BJ (cell line): ENCODE measurements around the gene PLSCR1. TPM values are rescaled to one million over a fixed set of nuclear protein-coding genes. Genes with fewer than 3 reads are reported as not detected.

Experiments
- CTCF ChIA-PET: fragments of 350-600 bp; formaldehyde crosslinking; extraction: SDS; loops from one replicate; lab custom pipeline; 2021; ENCODE audit warnings: antibody characterized with exemption, inconsistent platforms; lab: Yijun Ruan, JAX
- POLR2A ChIA-PET: fragments of 300-600 bp; sonication (Branson Sonifier 250); formaldehyde crosslinking; extraction: SDS; loops from one replicate; lab custom pipeline; 2021; ENCODE audit warnings: antibody characterized with exemption; lab: Charles Lee
- DNase-seq: peaks from one replicate; pipeline ENCODE4 v3.0.0-alpha.2; 2011; ENCODE audit warnings: low read depth
- H3K27me3 ChIP-seq: 2 replicates; pipeline ENCODE4 v1.6.0; 2011; ENCODE audit warnings: low read length; ENCODE audit not compliant: control insufficient read depth, insufficient read depth
- H3K36me3 ChIP-seq: 2 replicates; pipeline ENCODE4 v1.5.1; 2011; ENCODE audit warnings: low read length; ENCODE audit not compliant: control insufficient read depth, insufficient read depth
- H3K4me3 ChIP-seq: 2 replicates; pipeline ENCODE4 v1.5.1; 2011; ENCODE audit warnings: low read depth, mild to moderate bottlenecking, control low read depth, low read length
- polyA plus RNA-seq: library from polyadenylated mRNA; depleted of rRNA; stranded (reverse); fragments of >200 nt; gene quantifications from 2 replicates; pipeline ENCODE4 v1.2.3, GENCODE V29; 2011
- TF ChIP-seq, protein P1 (sequence below): IDR thresholded peaks from 2 replicates; pipeline ENCODE4 v1.5.1; 2011; ENCODE audit warnings: low read depth, mild to moderate bottlenecking, control low read depth, inconsistent platforms, low read length, moderate library complexity; ENCODE audit not compliant: insufficient read depth

The PLSCR1 gene
- polyA plus RNA-seq, 1 experiment, result 26.3 TPM

DNA sequence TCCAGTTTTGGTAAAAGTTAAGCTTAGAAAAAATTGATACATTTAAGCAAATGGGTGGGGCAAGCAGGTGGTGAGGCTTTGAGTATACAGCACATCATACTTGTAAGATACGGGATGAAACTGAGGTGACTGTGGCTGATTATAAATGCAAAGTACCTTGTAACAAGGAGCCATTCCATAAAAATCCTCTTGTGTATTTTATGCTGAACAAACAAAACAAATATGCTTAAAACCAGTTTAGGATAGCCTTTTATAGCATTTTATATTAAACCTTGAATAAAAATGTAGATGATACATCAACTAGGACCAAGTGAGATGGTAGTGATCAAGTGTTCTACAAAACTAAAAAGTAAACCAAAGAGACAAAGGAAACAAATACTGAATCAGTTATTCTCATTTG lies 3.4 kb downstream of the PLSCR1 start:
- ChIA-PET CTCF (interaction anchor here (1.0 kb wide), 1 partner anchor 22 kb away, joined by 4 read pairs; no protein-coding TSS in a partner anchor), POLR2A (no interaction called here)
- TF ChIP-seq, protein P1, sequence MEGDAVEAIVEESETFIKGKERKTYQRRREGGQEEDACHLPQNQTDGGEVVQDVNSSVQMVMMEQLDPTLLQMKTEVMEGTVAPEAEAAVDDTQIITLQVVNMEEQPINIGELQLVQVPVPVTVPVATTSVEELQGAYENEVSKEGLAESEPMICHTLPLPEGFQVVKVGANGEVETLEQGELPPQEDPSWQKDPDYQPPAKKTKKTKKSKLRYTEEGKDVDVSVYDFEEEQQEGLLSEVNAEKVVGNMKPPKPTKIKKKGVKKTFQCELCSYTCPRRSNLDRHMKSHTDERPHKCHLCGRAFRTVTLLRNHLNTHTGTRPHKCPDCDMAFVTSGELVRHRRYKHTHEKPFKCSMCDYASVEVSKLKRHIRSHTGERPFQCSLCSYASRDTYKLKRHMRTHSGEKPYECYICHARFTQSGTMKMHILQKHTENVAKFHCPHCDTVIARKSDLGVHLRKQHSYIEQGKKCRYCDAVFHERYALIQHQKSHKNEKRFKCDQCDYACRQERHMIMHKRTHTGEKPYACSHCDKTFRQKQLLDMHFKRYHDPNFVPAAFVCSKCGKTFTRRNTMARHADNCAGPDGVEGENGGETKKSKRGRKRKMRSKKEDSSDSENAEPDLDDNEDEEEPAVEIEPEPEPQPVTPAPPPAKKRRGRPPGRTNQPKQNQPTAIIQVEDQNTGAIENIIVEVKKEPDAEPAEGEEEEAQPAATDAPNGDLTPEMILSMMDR, result no peak
- H3K27me3 ChIP-seq, result no peaks in the 10 kb centered on the region
- H3K4me3 ChIP-seq, result no peak overlapping the region
- no peaks in the 10 kb centered on the region for H3K36me3 ChIP-seq
- no peak for DNase-seq

DNA sequence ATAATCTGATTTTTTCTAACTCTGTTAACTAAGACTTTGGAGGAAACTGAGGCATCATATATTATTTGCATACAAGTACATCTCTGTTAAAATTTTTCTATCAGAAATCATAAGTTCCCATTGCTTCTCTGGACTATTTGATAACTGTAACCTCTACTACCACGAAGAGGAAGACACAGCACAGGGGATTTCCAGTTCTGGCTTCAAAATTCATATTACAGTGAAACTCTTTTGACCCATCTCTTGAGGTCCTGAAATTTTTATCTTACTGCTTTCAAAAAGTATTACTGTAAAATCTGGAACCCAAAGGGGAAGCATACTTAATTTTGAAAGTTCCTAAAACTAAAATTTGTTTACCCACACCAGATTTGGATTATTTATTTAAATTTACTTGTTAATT lies 4.2 kb downstream of the PLSCR1 start:
- POLR2A ChIA-PET, result no interaction called here
- Histone ChIP-seq H3K4me3 (no peak overlapping the region), H3K36me3 (no peaks in the 10 kb centered on the region), H3K27me3 (no peaks in the 10 kb centered on the region)
- TF ChIP-seq, protein P1, result no peak
- DNase-seq, result no peak
- CTCF ChIA-PET, result no interaction called here

DNA sequence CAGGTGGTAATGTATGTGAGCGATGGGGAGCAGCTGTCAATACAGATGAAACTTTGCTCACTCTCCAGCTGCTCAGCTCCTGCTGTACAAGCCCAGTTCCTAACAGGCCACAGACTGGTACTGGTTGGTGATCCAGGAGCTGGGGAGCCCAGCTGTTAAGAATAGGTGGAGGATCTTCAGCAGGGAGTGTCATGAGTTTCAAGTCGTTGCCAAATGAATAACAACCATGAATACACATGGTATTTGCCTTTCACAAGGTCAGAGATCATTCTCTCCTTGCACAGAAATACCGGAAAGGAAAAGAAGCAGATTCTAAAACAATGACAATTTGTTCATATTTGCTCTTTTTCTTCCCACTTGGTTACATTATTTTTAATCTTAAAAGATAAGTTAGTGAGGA lies 5.1 kb downstream of the PLSCR1 start:
- TF ChIP-seq, protein P1, result no peak
- no peaks in the 10 kb centered on the region for H3K36me3 ChIP-seq
- ChIA-PET POLR2A (no interaction called here), CTCF (no interaction called here)
- no peak overlapping the region for H3K4me3 ChIP-seq
- no peak for DNase-seq
- H3K27me3 ChIP-seq, result no peaks in the 10 kb centered on the region

DNA sequence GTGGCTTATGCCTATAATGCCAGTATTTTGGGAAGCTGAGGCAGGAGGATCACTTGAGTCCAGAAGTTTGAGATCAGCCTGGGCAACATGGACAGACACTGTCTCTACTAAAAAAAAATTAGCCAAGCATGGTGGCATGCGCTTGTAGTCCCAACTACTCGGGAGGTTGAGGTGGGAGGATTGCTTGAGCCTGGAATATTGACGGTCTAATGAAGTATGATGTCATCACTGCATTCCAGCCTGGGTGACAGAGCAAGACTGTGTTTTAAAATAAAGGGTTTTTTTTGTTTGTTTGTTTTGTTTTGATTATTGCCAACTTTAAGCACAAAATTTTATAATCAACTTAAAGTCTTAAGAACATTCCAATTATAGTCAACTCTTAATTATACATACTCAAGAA lies 6.8 kb downstream of the PLSCR1 start:
- ChIA-PET CTCF (no interaction called here), POLR2A (no interaction called here)
- Histone ChIP-seq H3K4me3 (no peak overlapping the region), H3K36me3 (no peaks in the 10 kb centered on the region; the same call in 1 of the 2 replicates), H3K27me3 (no peaks in the 10 kb centered on the region)
- DNase-seq, result no peak
- TF ChIP-seq, protein P1, result no peak

DNA sequence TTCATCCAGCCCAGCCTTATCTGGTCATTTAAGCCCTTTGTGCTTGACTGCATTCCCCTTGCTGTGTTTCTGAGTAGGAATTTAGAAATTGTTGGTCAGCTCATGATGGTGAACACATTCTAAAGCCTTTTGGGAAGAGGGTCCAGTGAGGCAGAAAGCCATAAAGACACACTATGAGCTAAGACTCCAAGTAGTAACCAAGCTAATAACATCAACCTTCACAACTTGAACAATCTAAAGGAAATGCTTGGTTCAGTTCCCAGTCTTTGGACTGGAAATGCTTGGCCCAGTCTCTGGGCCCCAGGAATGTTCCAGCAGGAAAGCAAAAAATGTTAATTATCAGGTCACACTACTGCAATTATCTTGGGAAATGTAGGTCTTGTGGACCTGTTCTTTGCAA lies 7.7 kb downstream of the PLSCR1 start:
- TF ChIP-seq, protein P1, result no peak
- H3K27me3 ChIP-seq, result no peaks in the 10 kb centered on the region
- ChIA-PET CTCF (no interaction called here), POLR2A (no interaction called here)
- no peaks in the 10 kb centered on the region; the same call in 1 of the 2 replicates for H3K36me3 ChIP-seq
- H3K4me3 ChIP-seq, result no peak overlapping the region
- DNase-seq, result no peak
